HL-60/S4 treated with retinoic acid at 250 ng/mL for 4 days and 3 days (cell line): ENCODE results near the gene DCUN1D5.
"Not testable (repeated sequence)": the region's sequence is repeated elsewhere in the genome, so short reads cannot be mapped to it uniquely, and the experiment has no call there.

Experiments used
- in situ Hi-C: fragments of 300-500 bp; cut with MboI; formaldehyde crosslinking; loops from 2 replicates; pipeline ENCODE4 v1.7.0; 2022; ENCODE audit warnings: low sequenced_read_pairs

Gene DCUN1D5

GRCh38 chr11:103055221-103055890 is 36.6 kb downstream of the DCUN1D5 start:
- in situ Hi-C loops = no loop called here

GRCh38 chr11:103053997-103054396 is 38.0 kb downstream of the DCUN1D5 start:
- in situ Hi-C loops = no loop called here

GRCh38 chr11:103051981-103052380 is 40.0 kb downstream of the DCUN1D5 start:
- in situ Hi-C loops = no loop called here

GRCh38 chr11:103051151-103051801 is 40.7 kb downstream of the DCUN1D5 start:
- in situ Hi-C loops = no loop called here

- in situ Hi-C loops = no loop called here
Measured at GRCh38 chr11:103050351-103050750, 41.6 kb downstream of the DCUN1D5 start.

GRCh38 chr11:103047837-103048236 is 44.1 kb downstream of the DCUN1D5 start:
- in situ Hi-C loops = no loop called here

- in situ Hi-C loops = no loop called here
Measured at GRCh38 chr11:103043826-103044678, 47.9 kb downstream of the DCUN1D5 start.

- in situ Hi-C loops = no loop called here
Measured at GRCh38 chr11:103042161-103042560, 49.8 kb downstream of the DCUN1D5 start.

- in situ Hi-C loops = no loop called here
Measured at GRCh38 chr11:103035791-103036434, 56.0 kb downstream of the DCUN1D5 start.

- in situ Hi-C loops = no loop called here
Measured at GRCh38 chr11:103035216-103035615, 56.7 kb downstream of the DCUN1D5 start.

GRCh38 chr11:103031834-103032233 is 60.1 kb downstream of the DCUN1D5 start:
- in situ Hi-C loops = no loop called here

GRCh38 chr11:103029401-103029800 is 62.6 kb downstream of the DCUN1D5 start:
- in situ Hi-C loops = no loop called here

- in situ Hi-C loops = not testable (repeated sequence)
Measured at GRCh38 chr11:103028304-103029020, 63.5 kb downstream of the DCUN1D5 start.

- in situ Hi-C loops = no loop called here
Measured at GRCh38 chr11:103024086-103024485, 67.9 kb downstream of the DCUN1D5 start.

GRCh38 chr11:103016031-103016430 is 75.9 kb downstream of the DCUN1D5 start:
- in situ Hi-C loops = no loop called here

GRCh38 chr11:103013421-103013820 is 78.5 kb downstream of the DCUN1D5 start:
- in situ Hi-C loops = no loop called here
